Endothelial cell of umbilical vein (primary cell): ENCODE measurements around the gene MGAT5. TPM values are rescaled to one million over a fixed set of nuclear protein-coding genes. Genes with fewer than 3 reads are reported as not detected.

Source experiments
- BruUV-seq: library from RNA; stranded (reverse); fragments of 400-500 nt; replicated peaks from 2 replicates; lab custom pipeline; 2021; lab: Mats Ljungman, UMichigan
- CTCF ChIA-PET: fragments of 300-600, 350-600 bp; sonication (Branson Sonifier 250); formaldehyde crosslinking; loops from one replicate; lab custom pipeline; 2021; ENCODE audit warnings: antibody characterized with exemption, inconsistent platforms; lab: Charles Lee
- POLR2A ChIA-PET: fragments of 300-600, 350-600 bp; sonication (Branson Sonifier 250); formaldehyde crosslinking; loops from one replicate; lab custom pipeline; 2021; ENCODE audit warnings: antibody characterized with exemption, inconsistent platforms; lab: Charles Lee
- DNase-seq: peaks from one replicate; pipeline ENCODE4 v3.0.0-alpha.2; 2011; ENCODE audit warnings: low read depth, low spot score
- FAIRE-seq: peaks from 2 replicates; lab custom pipeline; 2011; peaks lifted over from hg19 to GRCh38; lab: Jason Lieb, UNC
- H2AFZ ChIP-seq: 2 replicates; pipeline ENCODE4 v1.6.0; 2012; ENCODE audit warnings: low read depth, low read length, control low read depth, inconsistent platforms
- H3K27ac ChIP-seq: 2 replicates; pipeline ENCODE4 v1.5.1; 2011; ENCODE audit warnings: low read depth, mild to moderate bottlenecking, control low read depth, low read length, moderate library complexity; ENCODE audit not compliant: insufficient read depth
- H3K27me3 ChIP-seq, 2 experiments: 2 replicates each; pipeline versions ENCODE4 v1.6.0 to v1.6.1; 2011; ENCODE audit warnings: low read length in 2 of 2, mixed read lengths in 1 of 2; ENCODE audit not compliant: control insufficient read depth in 2 of 2, insufficient read depth in 2 of 2
- H3K36me3 ChIP-seq, 2 experiments: 2 replicates in 1 of 2; 3 replicates in 1 of 2; pipeline ENCODE4 v1.5.1; 2011; ENCODE audit warnings: low read length in 2 of 2, mild to moderate bottlenecking in 1 of 2, moderate library complexity in 1 of 2; ENCODE audit not compliant: control insufficient read depth in 2 of 2, insufficient read depth in 2 of 2; ENCODE audit errors: extremely low read depth in 1 of 2
- H3K4me1 ChIP-seq: 3 replicates; pipeline ENCODE4 v1.5.1; 2011; ENCODE audit warnings: mild to moderate bottlenecking, low read length; ENCODE audit not compliant: control insufficient read depth, insufficient read depth; ENCODE audit errors: extremely low read depth
- H3K4me2 ChIP-seq: 2 replicates; pipeline ENCODE4 v1.6.1; 2011; ENCODE audit warnings: low read length, control low read depth, mixed read lengths; ENCODE audit not compliant: insufficient read depth
- H3K4me3 ChIP-seq, 3 experiments: fragments of 200-600 bp in 1 of 3; sonication (generic), shearing (Covaris generic) in 1 of 3; replicated peaks in 1 of 3; 2 replicates each; pipeline ENCODE4 v1.5.1; 2011 to 2016; ENCODE audit warnings: control low read depth in 3 of 3, low read length in 3 of 3, mild to moderate bottlenecking in 2 of 3, inconsistent platforms in 1 of 3, low read depth in 1 of 3, moderate library complexity in 1 of 3; ENCODE audit not compliant: insufficient read depth in 1 of 3
- H3K79me2 ChIP-seq: 2 replicates; pipeline ENCODE4 v1.6.0; 2012; ENCODE audit warnings: low read length, inconsistent platforms; ENCODE audit not compliant: control insufficient read depth, insufficient read depth
- H3K9ac ChIP-seq: replicated peaks from 2 replicates; pipeline ENCODE3; 2011; ENCODE audit warnings: low read length, control low read depth; ENCODE audit not compliant: insufficient read depth; ENCODE audit errors: extremely low read depth
- H3K9me1 ChIP-seq: replicated peaks from 3 replicates; pipeline ENCODE4 v1.6.0; 2011; ENCODE audit warnings: mild to moderate bottlenecking, low read length; ENCODE audit not compliant: control insufficient read depth, insufficient read depth; ENCODE audit errors: extremely low read depth
- H3K9me3 ChIP-seq: replicated peaks from 2 replicates; pipeline ENCODE4 v1.5.1; 2012; ENCODE audit warnings: low read length, inconsistent platforms; ENCODE audit not compliant: control insufficient read depth, insufficient read depth
- H4K20me1 ChIP-seq: replicated peaks from 2 replicates; pipeline ENCODE3; 2011; ENCODE audit warnings: mild to moderate bottlenecking, low read length; ENCODE audit not compliant: control insufficient read depth, insufficient read depth; ENCODE audit errors: extremely low read depth
- CTCF ChIP-seq, 2 donors: IDR thresholded peaks; 1 replicate in 1 of 2; 2 replicates in 1 of 2; pipeline ENCODE4 v1.5.1; 2011; ENCODE audit warnings: low read length in 2 of 2, mild to moderate bottlenecking in 2 of 2, moderate library complexity in 2 of 2, control low read depth in 1 of 2, inconsistent platforms in 1 of 2, low read depth in 1 of 2; ENCODE audit not compliant: insufficient read depth in 1 of 2; ENCODE audit errors: extremely low read depth in 1 of 2
- EZH2 ChIP-seq: IDR thresholded peaks from 2 replicates; pipeline ENCODE4 v1.6.1; 2012; ENCODE audit warnings: borderline replicate concordance, low read depth, mild to moderate bottlenecking, moderate library complexity, low read length, inconsistent platforms; ENCODE audit not compliant: severe bottlenecking
- FOS ChIP-seq: IDR thresholded peaks from 2 replicates; pipeline ENCODE4 v1.6.1; 2011; ENCODE audit warnings: mild to moderate bottlenecking, low read length, moderate library complexity, borderline replicate concordance; ENCODE audit not compliant: insufficient read depth
- GATA2 ChIP-seq: IDR thresholded peaks from 2 replicates; pipeline ENCODE4 v1.7.0; 2011; ENCODE audit warnings: low read depth, mild to moderate bottlenecking, moderate library complexity, mixed read lengths, low read length; ENCODE audit not compliant: insufficient read length, insufficient read depth
- JUN ChIP-seq: IDR thresholded peaks from 2 replicates; pipeline ENCODE4 v1.6.1; 2011; ENCODE audit warnings: borderline replicate concordance, low read depth; ENCODE audit not compliant: insufficient read length, insufficient read depth
- MAX ChIP-seq: IDR thresholded peaks from 2 replicates; pipeline ENCODE4 v1.6.1; 2011; ENCODE audit not compliant: insufficient read depth, insufficient read length
- MYC ChIP-seq: IDR thresholded peaks from one replicate; pipeline ENCODE4 v1.6.1; 2011; ENCODE audit warnings: mild to moderate bottlenecking, low read depth, low read length
- POLR2A ChIP-seq: IDR thresholded peaks from 2 replicates; pipeline ENCODE4 v1.6.1; 2012; ENCODE audit warnings: low read depth, mild to moderate bottlenecking, control low read depth, low read length
- POLR2AphosphoS5 ChIP-seq: IDR thresholded peaks from 2 replicates; pipeline ENCODE4 v1.6.1; 2012; ENCODE audit warnings: low read depth, mild to moderate bottlenecking, control low read depth, low read length, moderate library complexity; ENCODE audit not compliant: insufficient read depth
- dilution Hi-C: fragments of 300-500 bp; cut with MboI; formaldehyde crosslinking; loops from one replicate; pipeline ENCODE4 v1.15.0; 2019; ENCODE audit warnings: low sequenced_read_pairs; ENCODE audit not compliant: extremely low pct_ligation_motif_present
- intact Hi-C: fragments of 100-400 bp; cut with micrococcal nuclease; formaldehyde crosslinking; loops from one replicate; pipeline ENCODE4 v1.10.0; 2022
- polyA plus RNA-seq, 4 experiments: library from polyadenylated mRNA; depleted of rRNA in 3 of 4; stranded (reverse) in 3 of 4; unstranded in 1 of 4; fragments of >200 nt; gene quantifications; 2 replicates each; pipeline versions ENCODE4 v1.2.1 to v1.2.3, GENCODE V29; 2011 to 2012; ENCODE audit warnings: missing spikeins in 1 of 4
- total RNA-seq: library from RNA; stranded (reverse); gene quantifications from 2 replicates; pipeline ENCODE4 v1.2.3, GENCODE V29; 2021

MGAT5 gene
- total and polyA plus RNA-seq, 2 donors (not counting 3 experiments of a cell fraction or from before 2014, with no cell fraction given), result 17.7 to 84.1 TPM

- DNase-seq, result no peak
- FAIRE-seq, result no peak
- no peak overlapping the region for H3K4me2 ChIP-seq
- H3K36me3 ChIP-seq, result no peaks in the 10 kb centered on the region
- no peaks in the 10 kb centered on the region for H4K20me1 ChIP-seq
- no peak overlapping the region for H3K4me3 ChIP-seq
- ChIA-PET CTCF (interaction anchor here (1.2 kb wide), 1 partner anchor 23 kb away, joined by 3 read pairs; no protein-coding TSS in a partner anchor), POLR2A (no interaction called here)
- H3K9ac ChIP-seq, result no peak overlapping the region
- intact Hi-C loops, result no loop called here
- no peaks in the 10 kb centered on the region for H3K27me3 ChIP-seq
- no peak overlapping the region for H2AFZ ChIP-seq
- dilution Hi-C loops, result no loop called here
- H3K9me1 ChIP-seq, result no peaks in the 10 kb centered on the region
- TF ChIP-seq JUN (no peak), EZH2 (no peak), GATA2 (no peak), FOS (no peak), MYC (no peak), POLR2AphosphoS5 (no peak), CTCF (IDR thresholded peaks at IDR 0.05; ENCODE audit: extremely low read depth in 1 of 2, insufficient read depth in 1 of 2, low read depth in 1 of 2, low read length in 2 of 2) (no peak), MAX (no peak), POLR2A (no peak)
- no peaks in the 10 kb centered on the region for H3K9me3 ChIP-seq
- no peaks in the 10 kb centered on the region for H3K4me1 ChIP-seq
- no peak overlapping the region for H3K27ac ChIP-seq
- H3K79me2 ChIP-seq, result no peaks in the 10 kb centered on the region
- no TSS peak for BruUV-seq
Observed at GRCh38 chr2:134268265-134268664, 14.4 kb downstream of the MGAT5 start.
